ENCODE results near the gene ACOT11. TPM values are rescaled to one million over a fixed set of nuclear protein-coding genes. Genes with fewer than 3 reads are reported as not detected.

The ACOT11 gene
- total and polyA plus RNA-seq, 4 donors = 2.8 to 13.5 (median 7.9) TPM

DNA sequence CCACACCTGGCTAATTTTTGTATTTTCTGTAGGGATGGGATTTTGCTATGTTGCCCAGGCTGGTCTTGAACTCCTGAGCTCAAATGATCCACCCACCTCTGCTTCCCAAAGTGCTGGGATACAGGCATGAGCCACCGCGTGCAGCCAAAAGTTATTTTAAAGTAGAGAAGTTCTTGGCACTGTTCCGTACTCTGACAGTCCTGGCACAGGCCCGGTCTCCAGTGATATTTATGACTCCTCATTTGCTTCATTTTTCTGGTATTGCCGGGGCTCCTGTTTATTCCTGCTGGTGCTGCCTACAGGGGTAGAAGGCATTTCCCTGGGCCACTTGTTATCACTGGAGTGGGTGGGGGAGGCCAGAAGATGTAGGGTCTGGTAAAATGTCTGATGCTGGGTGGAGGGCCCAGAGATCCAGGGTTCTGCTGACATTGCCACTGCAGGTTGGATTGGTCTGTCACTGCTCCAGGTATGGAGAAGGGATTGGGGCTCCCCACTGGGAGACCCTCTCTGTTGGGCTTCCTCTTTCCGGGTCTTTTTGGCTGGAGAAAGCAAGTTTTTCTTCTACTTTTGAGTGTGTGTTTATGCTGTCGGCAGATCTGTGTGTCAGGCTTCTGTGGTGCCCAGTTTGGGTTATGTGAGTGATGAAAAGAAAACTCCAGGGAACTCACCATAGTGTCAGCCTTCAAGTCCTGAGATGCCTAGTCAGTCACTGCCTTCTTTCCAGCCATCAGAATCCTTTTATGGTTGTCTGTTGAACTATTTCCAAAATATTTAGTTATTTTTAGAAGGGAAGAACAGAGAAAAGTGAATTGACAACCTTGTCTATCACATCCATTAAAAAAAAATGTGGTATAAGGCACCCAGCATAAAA lies 98.0 kb downstream of the ACOT11 start:
- no peak for TF ChIP-seq CTCF (IDR thresholded peaks at IDR 0.05; ENCODE audit: control extremely low read depth, extremely low read depth)
- peaks cover 0 to 5% (median 0%) of the 10 kb centered on the region in 5 donors for H3K4me1 ChIP-seq (ENCODE audit: control insufficient read depth in 5 of 5, insufficient read depth in 5 of 5, low read length in 5 of 5)
- peak overlapping the region in 1 of 2 donors; percentile 79 for H3K27ac ChIP-seq (ENCODE audit: low read depth in 1 of 2, low read length in 1 of 2)
- no peaks in the 10 kb centered on the region for H3K36me3 ChIP-seq (ENCODE audit: control insufficient read depth in 4 of 4, insufficient read depth in 4 of 4, low read length in 4 of 4)
- ATAC-seq (ENCODE audit: insufficient read depth, low FRiP score) (no peak), DNase-seq (peak; percentile 66 to 79 (median 77))
- no peak overlapping the region for H3K4me3 ChIP-seq
- WGBS, 2 donors = 69 to 87% methylated on average over 7 of the region's 7 CpGs
- peaks cover 0 to 14% (median 4%) of the 10 kb centered on the region in 4 donors for H3K9me3 ChIP-seq (ENCODE audit: control insufficient read depth in 4 of 4, insufficient read depth in 3 of 4, low read length in 3 of 4)
- no peak overlapping the region for H3K9ac ChIP-seq (ENCODE audit: insufficient read depth in 1 of 2, low read length in 2 of 2)
- no peaks in the 10 kb centered on the region for H3K27me3 ChIP-seq (ENCODE audit: control insufficient read depth in 3 of 3, insufficient read depth in 3 of 3, low read length in 2 of 3)

- no peak overlapping the region for H3K9ac ChIP-seq (ENCODE audit: insufficient read depth in 1 of 2, low read length in 2 of 2)
- 67 to 85% methylated on average over 5 of the region's 5 CpGs for WGBS, 2 donors
- H3K9me3 ChIP-seq (ENCODE audit: control insufficient read depth in 4 of 4, insufficient read depth in 3 of 4, low read length in 3 of 4) = peaks cover 0 to 3% (median 1%) of the 10 kb centered on the region in 4 donors
- peaks cover 0 to 5% (median 0%) of the 10 kb centered on the region in 5 donors for H3K4me1 ChIP-seq (ENCODE audit: control insufficient read depth in 5 of 5, insufficient read depth in 5 of 5, low read length in 5 of 5)
- H3K4me3 ChIP-seq = no peak overlapping the region
- no peak for TF ChIP-seq CTCF (IDR thresholded peaks at IDR 0.05; ENCODE audit: control extremely low read depth, extremely low read depth)
- no peaks in the 10 kb centered on the region for H3K27me3 ChIP-seq (ENCODE audit: control insufficient read depth in 3 of 3, insufficient read depth in 3 of 3, low read length in 2 of 3)
- no peak overlapping the region for H3K27ac ChIP-seq (ENCODE audit: low read depth in 1 of 2, low read length in 1 of 2)
- DNase-seq (no peak), ATAC-seq (ENCODE audit: insufficient read depth, low FRiP score) (no peak)
- no peaks in the 10 kb centered on the region for H3K36me3 ChIP-seq (ENCODE audit: control insufficient read depth in 4 of 4, insufficient read depth in 4 of 4, low read length in 4 of 4)
These were observed 101.3 kb downstream of the ACOT11 start for GRCh38 chr1:54649130-54649898.

- H3K4me1 ChIP-seq (ENCODE audit: control insufficient read depth in 5 of 5, insufficient read depth in 5 of 5, low read length in 5 of 5) = peaks cover 0 to 5% (median 0%) of the 10 kb centered on the region in 5 donors
- H3K9ac ChIP-seq (ENCODE audit: insufficient read depth in 1 of 2, low read length in 2 of 2) = no peak overlapping the region
- H3K4me3 ChIP-seq = no peak overlapping the region
- no peak overlapping the region for H3K27ac ChIP-seq (ENCODE audit: low read depth in 1 of 2, low read length in 1 of 2)
- DNase-seq (no peak), ATAC-seq (ENCODE audit: insufficient read depth, low FRiP score) (no peak)
- no peaks in the 10 kb centered on the region for H3K36me3 ChIP-seq (ENCODE audit: control insufficient read depth in 4 of 4, insufficient read depth in 4 of 4, low read length in 4 of 4)
- WGBS, 2 donors = 98 to 100% methylated on average over 1 of the region's 1 CpG
- no peak for TF ChIP-seq CTCF (IDR thresholded peaks at IDR 0.05; ENCODE audit: control extremely low read depth, extremely low read depth)
- peaks cover 0 to 2% (median 0%) of the 10 kb centered on the region in 4 donors for H3K9me3 ChIP-seq (ENCODE audit: control insufficient read depth in 4 of 4, insufficient read depth in 3 of 4, low read length in 3 of 4)
- no peaks in the 10 kb centered on the region for H3K27me3 ChIP-seq (ENCODE audit: control insufficient read depth in 3 of 3, insufficient read depth in 3 of 3, low read length in 2 of 3)
These were observed 101.9 kb downstream of the ACOT11 start for GRCh38 chr1:54649921-54650320.
